Esophagus mucosa (tissue), 1 donor: Measurements from ENCODE around the gene ZNF407. TPM values are rescaled to one million over a fixed set of nuclear protein-coding genes. Genes with fewer than 3 reads are reported as not detected.
A peak's percentile ranks its signal among the peaks of the same experiment; 100 is the strongest.

Source experiments
- ATAC-seq: fragments of 200-7000 bp; cut with Tn5 transposase; one replicate; pipeline ENCODE4 v1.9.1; 2020
- total RNA-seq: library from RNA; stranded (reverse); gene quantifications from one replicate; pipeline ENCODE4 v1.2.4, GENCODE V29; 2023
- donor health status: DM: yes; HTN: yes; CAD: no.

Gene ZNF407
- total RNA-seq, 1 donor from 2014 or later = 6.3 TPM

- no peak for ATAC-seq
Observed at GRCh38 chr18:74679006-74679678, 81.5 kb downstream of the ZNF407 start.

GRCh38 chr18:74679679-74680076, 82.0 kb downstream of the ZNF407 start:
- no peak for ATAC-seq

GRCh38 chr18:74682141-74682990, 84.7 kb downstream of the ZNF407 start:
- ATAC-seq = peak; percentile 47

GRCh38 chr18:74682991-74683297, 85.3 kb downstream of the ZNF407 start:
- ATAC-seq = peak; percentile 58

GRCh38 chr18:74683573-74683972, 85.9 kb downstream of the ZNF407 start:
- no peak for ATAC-seq

- ATAC-seq = no peak
Observed at GRCh38 chr18:74689251-74689650, 91.6 kb downstream of the ZNF407 start.

- no peak for ATAC-seq
Observed at GRCh38 chr18:74692367-74693013, 94.8 kb downstream of the ZNF407 start.

GRCh38 chr18:74694436-74694835, 96.8 kb downstream of the ZNF407 start:
- no peak for ATAC-seq

GRCh38 chr18:74695170-74695569, 97.5 kb downstream of the ZNF407 start:
- no peak for ATAC-seq

- ATAC-seq = no peak
Observed at GRCh38 chr18:74698881-74699280, 101.2 kb downstream of the ZNF407 start.

- no peak for ATAC-seq
Observed at GRCh38 chr18:74699455-74699854, 101.8 kb downstream of the ZNF407 start.

- no peak for ATAC-seq
Observed at GRCh38 chr18:74702950-74703349, 105.3 kb downstream of the ZNF407 start.

- ATAC-seq = no peak
Observed at GRCh38 chr18:74708169-74708568, 110.5 kb downstream of the ZNF407 start.

GRCh38 chr18:74709452-74709851, 111.8 kb downstream of the ZNF407 start:
- no peak for ATAC-seq

GRCh38 chr18:74714120-74714519, 116.5 kb downstream of the ZNF407 start:
- ATAC-seq = no peak

- ATAC-seq = no peak
Observed at GRCh38 chr18:74714791-74715190, 117.1 kb downstream of the ZNF407 start.

- no peak for ATAC-seq
Observed at GRCh38 chr18:74715306-74715705, 117.6 kb downstream of the ZNF407 start.

GRCh38 chr18:74715865-74716712, 118.4 kb downstream of the ZNF407 start:
- no peak for ATAC-seq

- no peak for ATAC-seq
Observed at GRCh38 chr18:74718312-74718711, 120.6 kb downstream of the ZNF407 start.

GRCh38 chr18:74722237-74722636, 124.6 kb downstream of the ZNF407 start:
- ATAC-seq = peak; percentile 23

- no peak for ATAC-seq
Observed at GRCh38 chr18:74724186-74724585, 126.5 kb downstream of the ZNF407 start.

- no peak for ATAC-seq
Observed at GRCh38 chr18:74725690-74726089, 128.0 kb downstream of the ZNF407 start.

- ATAC-seq = no peak
Observed at GRCh38 chr18:74728586-74728985, 130.9 kb downstream of the ZNF407 start.
